GM12878 (cell line): Measurements from ENCODE around the gene NAMPT. TPM values are rescaled to one million over a fixed set of nuclear protein-coding genes. Genes with fewer than 3 reads are reported as not detected.

Source experiments
- ATAC-seq: fragments of 200-7000 bp; cut with Tn5 transposase; 3 replicates; pipeline ENCODE4 v1.9.1; 2020; ENCODE audit warnings: mild to moderate bottlenecking, moderate library complexity
- BruUV-seq: library from RNA; stranded (reverse); fragments of 400-500 nt; replicated peaks from 2 replicates; lab custom pipeline; 2021; lab: Mats Ljungman, UMichigan
- CTCF ChIA-PET: fragments of 300-600 bp; sonication (Branson Sonifier 250); formaldehyde crosslinking; extraction: SDS; loops from one replicate; lab custom pipeline; 2021; ENCODE audit warnings: inconsistent platforms; lab: Yijun Ruan, JAX
- POLR2A ChIA-PET: fragments of 350-600 bp; formaldehyde crosslinking; extraction: SDS; loops from one replicate; lab custom pipeline; 2021; ENCODE audit warnings: inconsistent platforms; lab: Charles Lee
- RAD21 ChIA-PET: fragments of 300-600 bp; sonication (Branson Sonifier 250); formaldehyde crosslinking; loops from one replicate; lab custom pipeline; 2023; ENCODE audit warnings: antibody characterized with exemption; ENCODE audit not compliant: unreplicated experiment; lab: Charles Lee
- SMC1A ChIA-PET: fragments of 300-600 bp; sonication (Branson Sonifier 250); formaldehyde crosslinking; loops from one replicate; lab custom pipeline; 2023; ENCODE audit not compliant: unreplicated experiment, uncharacterized antibody; lab: Charles Lee
- DNase-seq: peaks from one replicate; pipeline ENCODE4 v3.0.0-alpha.2; 2011; ENCODE audit warnings: low read depth, low spot score
- FAIRE-seq: peaks from 3 replicates; lab custom pipeline; 2011; peaks lifted over from hg19 to GRCh38; lab: Jason Lieb, UNC
- H2AFZ ChIP-seq: 2 replicates; pipeline ENCODE4 v1.6.0; 2011; ENCODE audit warnings: low read depth, low read length, control low read depth; ENCODE audit not compliant: control insufficient read depth
- H3K27ac ChIP-seq: 2 replicates; pipeline ENCODE4 v1.5.1; 2011; ENCODE audit warnings: control low read depth; ENCODE audit not compliant: control insufficient read depth, insufficient read depth
- H3K27me3 ChIP-seq, 2 experiments: replicated peaks in 1 of 2; 2 replicates each; pipeline versions ENCODE4 v1.6.0 to v1.6.1; 2011; ENCODE audit warnings: low read length in 1 of 2; ENCODE audit not compliant: control insufficient read depth in 2 of 2, insufficient read depth in 2 of 2
- H3K36me3 ChIP-seq, 2 experiments: 2 replicates each; pipeline ENCODE4 v1.5.1; 2011; ENCODE audit warnings: low read length in 1 of 2; ENCODE audit not compliant: control insufficient read depth in 2 of 2, insufficient read depth in 2 of 2
- H3K4me1 ChIP-seq: 2 replicates; pipeline ENCODE4 v1.6.1; 2011; ENCODE audit warnings: mild to moderate bottlenecking, low read length, moderate library complexity, mixed read lengths; ENCODE audit not compliant: control insufficient read depth, insufficient read depth
- H3K4me2 ChIP-seq: 2 replicates; pipeline ENCODE4 v1.6.0; 2011; ENCODE audit warnings: control low read depth; ENCODE audit not compliant: control insufficient read depth, insufficient read depth
- H3K4me3 ChIP-seq: fragments of 200-600 bp; sonication (generic); 2 replicates; pipeline ENCODE4 v1.5.1; 2016
- H3K79me2 ChIP-seq: 2 replicates; pipeline ENCODE4 v1.6.0; 2011; ENCODE audit warnings: low read length; ENCODE audit not compliant: control insufficient read depth, insufficient read depth
- H3K9ac ChIP-seq: 2 replicates; pipeline ENCODE4 v1.8.0; 2011; ENCODE audit warnings: low read length, control low read depth, mixed read lengths; ENCODE audit not compliant: control insufficient read depth, insufficient read depth
- H3K9me3 ChIP-seq: replicated peaks from 3 replicates; pipeline ENCODE4 v1.5.1; 2011; ENCODE audit warnings: mild to moderate bottlenecking, low read length; ENCODE audit not compliant: control insufficient read depth, insufficient read depth
- H4K20me1 ChIP-seq: 2 replicates; pipeline ENCODE4 v1.6.0; 2011; ENCODE audit not compliant: control insufficient read depth, insufficient read depth
- BMI1 ChIP-seq: fragments of 450-650 bp; IDR thresholded peaks from 2 replicates; pipeline ENCODE4 v1.6.1; 2016; ENCODE audit warnings: mild to moderate bottlenecking, moderate library complexity, borderline replicate concordance
- CBX3 ChIP-seq: fragments of 200-600 bp; sonication (generic); IDR thresholded peaks from 2 replicates; pipeline ENCODE4 v1.6.1; 2016; ENCODE audit warnings: low read depth, borderline replicate concordance
- CTCF ChIP-seq, 3 experiments: IDR thresholded peaks in 2 of 3; conservative IDR thresholded peaks in 1 of 3; 2 replicates each; pipeline ENCODE4 v1.5.1; 2011; ENCODE audit warnings: low read depth in 3 of 3, low read length in 3 of 3, mild to moderate bottlenecking in 3 of 3, control low read depth in 2 of 3, moderate library complexity in 2 of 3, inconsistent platforms in 1 of 3, mixed read lengths in 1 of 3; ENCODE audit not compliant: control insufficient read depth in 2 of 3, insufficient read depth in 1 of 3; ENCODE audit errors: extremely low read depth in 1 of 3
- CUX1 ChIP-seq: IDR thresholded peaks from 2 replicates; pipeline ENCODE4 v1.6.1; 2012; ENCODE audit warnings: improper control_type of control experiment, low read depth, low read length; ENCODE audit not compliant: insufficient replicate concordance
- DPF2 ChIP-seq: fragments of 450-650 bp; IDR thresholded peaks from 2 replicates; pipeline ENCODE4 v1.6.1; 2017; ENCODE audit warnings: mild to moderate bottlenecking
- FOXM1 ChIP-seq: IDR thresholded peaks from 2 replicates; pipeline ENCODE4 v1.6.1; 2012; ENCODE audit warnings: low read depth, mild to moderate bottlenecking, inconsistent platforms, low read length, moderate library complexity
- HDAC6 ChIP-seq: fragments of 200-600 bp; sonication (generic); IDR thresholded peaks from one replicate; pipeline ENCODE4 v1.8.0; 2017; ENCODE audit warnings: antibody characterized with exemption; ENCODE audit not compliant: unreplicated experiment
- HDGF ChIP-seq: fragments of 450-650 bp; IDR thresholded peaks from 2 replicates; pipeline ENCODE4 v1.6.1; 2016; ENCODE audit warnings: antibody characterized with exemption
- MEF2B ChIP-seq: fragments of 450-650 bp; IDR thresholded peaks from 2 replicates; pipeline ENCODE4 v1.6.1; 2018; ENCODE audit warnings: mild to moderate bottlenecking, moderate library complexity; ENCODE audit not compliant: partially characterized antibody, poor library complexity, severe bottlenecking
- RFX5 ChIP-seq: IDR thresholded peaks from 2 replicates; pipeline ENCODE4 v1.6.1; 2011; ENCODE audit warnings: low read depth, low read length, improper control_type of control experiment
- SMAD1 ChIP-seq: fragments of 450-650 bp; IDR thresholded peaks from 2 replicates; pipeline ENCODE4 v1.6.1; 2018; ENCODE audit warnings: mild to moderate bottlenecking, low read depth; ENCODE audit not compliant: partially characterized antibody
- STAT1 ChIP-seq: fragments of 450-650 bp; conservative IDR thresholded peaks from 2 replicates; pipeline ENCODE4 v1.6.1; 2014; ENCODE audit warnings: antibody characterized with exemption, mild to moderate bottlenecking
- USF2 ChIP-seq: IDR thresholded peaks from 2 replicates; pipeline ENCODE4 v1.6.1; 2011; ENCODE audit warnings: low read depth, low read length, improper control_type of control experiment, borderline replicate concordance
- WGBS: methylation state at CpG from one replicate; pipeline ENCODE4 v1.1.6; 2016; ENCODE audit warnings: low lambda C conversion rate; ENCODE audit not compliant: insufficient replicate concordance, insufficient coverage; ENCODE audit errors: missing lambda C conversion rate; 5-methylcytosine and 5-hydroxymethylcytosine counted together
- in situ Hi-C: fragments of 300-500 bp; cut with MboI; formaldehyde crosslinking; loops from 9 replicates; pipeline ENCODE4 v1.14.3; 2018; ENCODE audit warnings: mixed read lengths
- intact Hi-C: fragments of 100-400 bp; cut with micrococcal nuclease; formaldehyde crosslinking; loops from one replicate; pipeline ENCODE4 v1.14.2; 2022; ENCODE audit not compliant: unreplicated experiment
- polyA plus RNA-seq, 11 experiments: library from polyadenylated mRNA; depleted of rRNA in 4 of 11; unstranded in 6 of 11; stranded (reverse) in 5 of 11; fragments of >200 nt; fragmentation: Nextera tagmentation in 4 of 11; fragmentation: Illumina TruSeq in 1 of 11; extraction: Ambion mirVana in 4 of 11; extraction: Trizol in 1 of 11; gene quantifications; 1 replicate in 1 of 11; 2 replicates in 10 of 11; pipeline versions ENCODE4 v1.2.1 to v1.2.3, GENCODE V29; 2011 to 2016; ENCODE audit warnings: inconsistent platforms in 2 of 11, missing spikeins in 2 of 11, low read depth in 1 of 11
- total RNA-seq, 4 experiments: library from RNA; depleted of rRNA in 3 of 4; stranded (reverse); fragments of >200 nt in 3 of 4; fragmentation: Illumina TruSeq in 1 of 4; extraction: Trizol in 1 of 4; gene quantifications; 2 replicates each; pipeline versions ENCODE4 v1.2.1 to v1.2.3, GENCODE V29; 2013 to 2021
- TF ChIP-seq, protein P1 (sequence below): IDR thresholded peaks from 2 replicates; pipeline ENCODE4 v1.6.1; 2012; ENCODE audit warnings: low read depth, low read length, improper control_type of control experiment

NAMPT gene
- total and polyA plus RNA-seq, 10 of the 15 experiments (the other 5 are each of a cell fraction or from before 2014, with no cell fraction given), result 28.3 to 173 (median 75.0) TPM

GRCh38 chr7:106276513-106276912 lies 8.3 kb downstream of the NAMPT start:
- Histone ChIP-seq H2AFZ (no peak overlapping the region), H3K27me3 (no peaks in the 10 kb centered on the region), H3K4me3 (no peak overlapping the region), H3K9me3 (no peaks in the 10 kb centered on the region), H3K27ac (no peak overlapping the region), H3K4me2 (no peak overlapping the region), H3K79me2 (peaks cover 79% of the 10 kb centered on the region), H3K36me3 (peaks cover 0 to 11% of the 10 kb centered on the region in 2 experiments; a peak in 3 of 4 replicates), H4K20me1 (no peaks in the 10 kb centered on the region), H3K9ac (no peak overlapping the region), H3K4me1 (peaks cover 13% of the 10 kb centered on the region; the same call in 1 of the 2 replicates)
- intact Hi-C loops (no loop called here), in situ Hi-C loops (loop anchor here (25.0 kb wide), 1 partner anchor 1264 kb away; the partner anchor contains the start of gene KMT2E)
- ChIA-PET SMC1A (no interaction called here), POLR2A (no interaction called here), CTCF (no interaction called here), RAD21 (interaction anchor here (1.5 kb wide), 1 partner anchor 71 kb away, joined by 4 read pairs; no protein-coding TSS in a partner anchor)
- DNase-seq (no peak), ATAC-seq (no peak), FAIRE-seq (no peak)
- WGBS, result over 99% methylated on average over 10 of the region's 10 CpGs
- no TSS peak for BruUV-seq
- TF ChIP-seq STAT1 (no peak), SMAD1 (no peak), FOXM1 (no peak), USF2 (no peak), CUX1 (no peak), BMI1 (no peak), DPF2 (no peak), RFX5 (no peak), MEF2B (no peak), HDAC6 (no peak), CTCF (IDR thresholded peaks at IDR 0.05 in 2 of 3, conservative IDR thresholded peaks at IDR 0.05 in 1 of 3; ENCODE audit: control insufficient read depth in 2 of 3, extremely low read depth in 1 of 3, insufficient read depth in 1 of 3, low read depth in 3 of 3, low read length in 3 of 3) (no peak), CBX3 (no peak), HDGF (no peak)
- TF ChIP-seq, protein P1, sequence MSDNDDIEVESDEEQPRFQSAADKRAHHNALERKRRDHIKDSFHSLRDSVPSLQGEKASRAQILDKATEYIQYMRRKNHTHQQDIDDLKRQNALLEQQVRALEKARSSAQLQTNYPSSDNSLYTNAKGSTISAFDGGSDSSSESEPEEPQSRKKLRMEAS, result no peak
